ENCODE data around the gene RPL32.
"Not testable (repeated sequence)": the region's sequence is repeated elsewhere in the genome, so short reads cannot be mapped to it uniquely, and the experiment has no call there.

Gene RPL32

DNA sequence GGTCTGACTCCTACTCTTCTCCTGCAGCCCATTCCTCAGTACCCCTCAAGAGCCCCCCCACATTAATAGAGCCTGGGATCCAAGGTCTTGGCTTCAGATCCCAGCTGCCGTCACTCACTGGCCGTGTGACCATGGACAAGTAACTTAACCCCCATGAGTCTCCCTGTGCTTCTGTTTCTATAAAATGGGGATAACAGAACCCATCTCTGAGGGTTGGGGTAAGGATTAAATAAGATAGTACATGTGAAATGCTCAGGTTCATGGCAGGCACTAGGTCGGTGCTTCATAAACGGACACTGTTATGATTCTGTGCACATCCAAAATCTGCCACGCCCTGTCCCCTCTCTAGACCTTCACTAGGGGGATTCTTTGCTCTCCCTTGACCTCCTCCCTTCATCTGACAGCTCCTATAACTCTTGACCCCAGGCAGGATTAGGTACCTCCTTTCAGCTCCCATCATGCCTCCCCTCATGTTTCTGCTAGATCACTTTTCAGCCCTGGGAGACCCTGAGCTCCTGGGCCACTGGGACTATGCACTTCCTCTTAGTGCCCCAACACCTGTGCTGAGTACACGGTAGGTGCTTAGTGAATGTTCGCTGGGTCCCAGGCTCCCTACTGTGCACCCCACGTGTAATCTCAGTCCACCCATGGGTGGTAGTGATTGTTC lies 43.3 kb downstream of the RPL32 start:
- ChIA-PET POLR2A (no interaction called here), CTCF (interaction anchor here (1.1 to 5.0 kb wide), 6 partner anchors 10 to 44 kb away, joined by 3 to 36 read pairs (median 8); partner anchors contain the start of gene RPL32)
- TF ChIP-seq, protein P1, sequence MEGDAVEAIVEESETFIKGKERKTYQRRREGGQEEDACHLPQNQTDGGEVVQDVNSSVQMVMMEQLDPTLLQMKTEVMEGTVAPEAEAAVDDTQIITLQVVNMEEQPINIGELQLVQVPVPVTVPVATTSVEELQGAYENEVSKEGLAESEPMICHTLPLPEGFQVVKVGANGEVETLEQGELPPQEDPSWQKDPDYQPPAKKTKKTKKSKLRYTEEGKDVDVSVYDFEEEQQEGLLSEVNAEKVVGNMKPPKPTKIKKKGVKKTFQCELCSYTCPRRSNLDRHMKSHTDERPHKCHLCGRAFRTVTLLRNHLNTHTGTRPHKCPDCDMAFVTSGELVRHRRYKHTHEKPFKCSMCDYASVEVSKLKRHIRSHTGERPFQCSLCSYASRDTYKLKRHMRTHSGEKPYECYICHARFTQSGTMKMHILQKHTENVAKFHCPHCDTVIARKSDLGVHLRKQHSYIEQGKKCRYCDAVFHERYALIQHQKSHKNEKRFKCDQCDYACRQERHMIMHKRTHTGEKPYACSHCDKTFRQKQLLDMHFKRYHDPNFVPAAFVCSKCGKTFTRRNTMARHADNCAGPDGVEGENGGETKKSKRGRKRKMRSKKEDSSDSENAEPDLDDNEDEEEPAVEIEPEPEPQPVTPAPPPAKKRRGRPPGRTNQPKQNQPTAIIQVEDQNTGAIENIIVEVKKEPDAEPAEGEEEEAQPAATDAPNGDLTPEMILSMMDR (IDR thresholded peaks at IDR 0.05; ENCODE audit: control extremely low read depth, extremely low read depth, low read depth, missing control alignments) = no peak
- DNase-seq (ENCODE audit: extremely low spot score) = no peak

DNA sequence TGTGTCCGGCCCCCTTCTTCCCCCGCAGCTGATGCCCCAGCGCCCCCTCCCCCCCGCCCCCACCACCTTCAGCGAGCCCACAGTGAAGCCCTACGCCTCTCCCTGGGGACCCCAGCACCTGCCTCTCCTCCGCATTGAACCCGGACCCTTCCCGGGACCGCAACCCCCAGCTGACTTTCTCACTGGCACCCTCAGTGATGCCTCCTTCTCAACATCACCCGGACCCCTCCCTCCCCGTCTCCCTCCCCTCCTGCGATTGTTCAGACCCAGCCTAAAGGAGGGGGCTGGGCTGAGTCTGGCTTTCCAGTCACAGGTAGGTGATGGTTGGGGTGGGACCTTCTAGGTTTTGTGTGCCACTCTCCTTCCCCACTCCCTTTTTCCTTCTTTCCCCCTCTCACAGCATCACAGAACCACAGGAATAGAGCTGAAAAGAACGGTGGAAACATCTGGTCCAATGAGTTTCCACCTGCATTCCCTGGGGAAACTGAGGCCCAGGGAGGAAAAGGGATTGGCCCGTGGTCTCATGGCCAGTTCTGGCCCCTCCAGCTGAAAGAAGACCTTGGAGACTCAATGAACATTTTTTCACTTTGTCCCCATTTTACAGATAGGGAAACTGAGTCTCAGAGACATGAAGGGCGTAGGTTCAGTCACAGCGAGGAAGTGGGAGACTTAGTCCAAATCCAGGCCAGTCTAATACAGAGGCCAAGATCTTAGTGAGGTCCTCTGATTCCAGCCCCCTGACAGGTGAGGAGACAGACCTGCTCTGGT lies 44.1 kb downstream of the RPL32 start:
- ChIA-PET POLR2A (no interaction called here), CTCF (interaction anchor here (1.1 to 5.0 kb wide), 9 partner anchors 10 to 94 kb away, joined by 3 to 36 read pairs (median 8); partner anchors contain the start of gene RPL32)
- no peak for DNase-seq (ENCODE audit: extremely low spot score)
- TF ChIP-seq, protein P1 (IDR thresholded peaks at IDR 0.05; ENCODE audit: control extremely low read depth, extremely low read depth, low read depth, missing control alignments) = no peak

DNA sequence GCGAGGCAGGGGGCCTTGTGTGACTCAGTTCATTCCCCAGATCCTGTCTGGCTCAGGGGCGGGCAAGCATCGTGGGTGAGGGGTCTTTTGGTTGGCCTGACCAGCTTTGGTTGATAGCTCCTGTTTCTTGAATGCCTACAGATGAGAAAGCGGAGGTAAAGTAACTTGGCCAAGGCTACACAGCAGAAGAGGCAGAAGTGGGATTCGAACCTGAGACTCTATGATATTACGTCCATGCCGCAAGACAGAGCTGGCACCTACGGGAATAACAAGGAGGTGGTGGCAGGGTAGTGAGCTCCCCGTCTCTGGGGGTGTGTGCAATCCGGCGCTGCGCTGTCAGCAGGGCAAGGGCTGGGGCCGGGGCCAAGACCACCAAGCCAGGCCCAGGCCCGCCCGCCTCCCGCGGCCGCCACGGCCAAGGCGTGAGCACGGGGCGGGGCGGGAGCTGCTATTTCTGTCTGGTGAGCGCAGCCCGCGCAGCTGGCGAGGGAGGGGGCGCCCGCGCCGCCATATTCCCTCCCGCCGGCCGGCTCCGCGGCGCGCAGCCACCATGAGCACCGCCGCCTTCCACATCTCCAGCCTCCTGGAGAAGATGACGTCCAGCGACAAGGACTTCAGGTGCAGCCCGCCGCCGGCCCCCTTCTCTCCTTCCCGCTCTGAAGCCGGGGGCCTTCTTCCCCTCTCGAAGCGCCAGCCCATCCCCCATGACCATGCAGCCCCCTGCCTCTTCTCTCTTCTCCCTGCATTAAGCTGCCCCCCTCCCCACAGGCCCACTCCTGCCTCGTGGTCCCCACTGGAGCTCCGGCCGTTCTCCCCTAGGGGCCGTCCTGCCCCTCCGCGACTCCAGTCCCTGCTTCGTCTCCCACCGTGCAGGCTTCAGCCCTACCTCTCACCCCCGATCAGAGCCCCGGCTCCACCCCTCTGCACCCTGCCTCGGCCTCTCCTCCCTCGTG lies 44.9 kb downstream of the RPL32 start, which contains the start of gene CAND2:
CAND2 (plus strand) TSS at position 510 of the 953 bp plus-strand sequence; CDS start at position 551, 41 bp downstream.
- ChIA-PET CTCF (interaction anchor here (1.2 to 4.7 kb wide), 6 partner anchors 9 to 95 kb away, joined by 3 to 36 read pairs (median 6); no protein-coding TSS in a partner anchor), POLR2A (no interaction called here)
- DNase-seq (ENCODE audit: extremely low spot score) = peak; percentile 43
- TF ChIP-seq, protein P1 (IDR thresholded peaks at IDR 0.05; ENCODE audit: control extremely low read depth, extremely low read depth, low read depth, missing control alignments) = no peak

DNA sequence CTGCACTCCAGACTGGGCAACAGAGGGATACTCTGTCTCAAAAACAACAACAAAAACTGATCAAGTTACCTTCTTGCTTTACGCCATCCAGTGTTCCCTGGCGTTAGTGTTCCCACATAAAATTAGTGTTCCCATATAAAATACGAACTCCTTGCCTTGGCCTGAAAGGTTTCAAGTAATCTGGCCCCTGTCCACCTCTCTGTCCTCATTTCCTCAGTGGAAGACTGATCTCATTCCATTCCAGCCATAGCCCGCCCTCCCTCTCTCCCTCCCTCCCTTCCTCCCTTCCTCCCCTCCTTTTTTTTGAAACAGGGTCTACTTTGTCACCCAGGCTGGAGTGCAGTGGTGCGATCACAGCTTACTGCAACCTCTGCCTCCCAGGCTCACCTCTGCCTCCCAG lies 47.7 kb downstream of the RPL32 start:
- ChIA-PET POLR2A (no interaction called here), CTCF (interaction anchor here (1.0 kb wide), 1 partner anchor 16 kb away, joined by 4 read pairs; no protein-coding TSS in a partner anchor)
- TF ChIP-seq, protein P1 (IDR thresholded peaks at IDR 0.05; ENCODE audit: control extremely low read depth, extremely low read depth, low read depth, missing control alignments) = no peak

DNA sequence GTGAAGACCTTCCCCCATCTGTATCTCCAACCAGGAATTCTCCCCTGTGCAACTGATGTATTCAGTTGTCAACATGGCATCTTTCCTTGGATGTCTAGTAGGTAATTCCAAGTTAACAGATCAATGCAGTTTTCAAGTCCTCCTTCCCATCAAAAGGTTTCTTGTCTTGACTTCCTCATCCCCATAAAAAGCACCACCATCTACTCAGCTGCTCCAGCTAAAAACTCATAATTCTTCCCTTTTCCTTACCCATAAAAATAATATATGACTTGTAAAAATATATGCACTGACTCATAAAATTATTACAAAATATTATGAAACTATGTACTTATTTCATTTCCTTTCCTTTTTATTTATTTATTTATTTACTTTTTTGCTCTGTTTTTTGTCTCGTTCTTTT lies 49.9 kb downstream of the RPL32 start:
- TF ChIP-seq, protein P1 (IDR thresholded peaks at IDR 0.05; ENCODE audit: control extremely low read depth, extremely low read depth, low read depth, missing control alignments) = no peak
- CTCF ChIA-PET = no interaction called here
- POLR2A ChIA-PET = no interaction called here
- DNase-seq (ENCODE audit: extremely low spot score) = no peak

More for the DNA sequence above, 47.7 kb downstream of the RPL32 start:
- DNase-seq (ENCODE audit: extremely low spot score) = no peak

DNA sequence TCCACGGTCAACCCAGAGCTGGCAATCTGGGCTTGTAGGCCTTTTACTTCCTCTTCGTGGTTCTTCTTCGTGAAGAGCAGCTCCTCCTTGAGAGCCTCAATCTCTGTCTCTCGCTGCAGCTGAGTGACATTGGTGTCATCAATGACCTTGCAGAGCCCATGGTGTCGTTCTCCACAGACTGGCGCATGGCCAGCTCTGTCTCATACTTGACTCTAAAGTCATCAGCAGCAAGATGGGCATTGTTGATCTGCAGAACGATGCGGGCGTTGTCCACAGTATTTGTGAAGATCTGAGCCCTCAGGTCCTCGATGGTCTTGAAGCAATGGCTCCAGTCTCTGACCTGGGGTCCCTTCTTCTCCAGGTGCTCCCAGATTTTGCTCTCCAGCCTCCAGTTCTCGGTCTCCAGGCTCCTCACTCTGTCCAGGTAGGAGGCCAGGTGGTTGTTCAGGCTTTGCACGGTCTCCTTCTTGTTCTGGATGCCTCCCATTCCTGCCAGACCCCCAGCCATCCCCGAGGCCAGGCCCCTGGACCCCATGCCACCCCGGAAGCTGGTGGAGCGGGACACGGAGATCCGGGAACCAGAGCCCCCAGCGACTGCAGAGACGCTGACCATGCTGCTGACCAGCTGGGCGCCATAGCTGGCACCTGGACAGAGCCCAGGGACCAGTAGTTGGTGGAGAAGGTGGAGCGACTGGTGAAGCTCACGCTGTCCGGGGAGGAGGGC lies 53.2 kb downstream of the RPL32 start:
- CTCF ChIA-PET = interaction anchor here (0.8 to 3.2 kb wide), 23 partner anchors 8 to 604 kb away, joined by 3 to 36 read pairs (median 6); partner anchors contain the start of genes CAND2, RPL32 and TMEM40
- POLR2A ChIA-PET; DNase-seq (ENCODE audit: extremely low spot score): not testable (repeated sequence)
